ENCODE measurements around the gene FAM50B.

FAM50B gene

DNA sequence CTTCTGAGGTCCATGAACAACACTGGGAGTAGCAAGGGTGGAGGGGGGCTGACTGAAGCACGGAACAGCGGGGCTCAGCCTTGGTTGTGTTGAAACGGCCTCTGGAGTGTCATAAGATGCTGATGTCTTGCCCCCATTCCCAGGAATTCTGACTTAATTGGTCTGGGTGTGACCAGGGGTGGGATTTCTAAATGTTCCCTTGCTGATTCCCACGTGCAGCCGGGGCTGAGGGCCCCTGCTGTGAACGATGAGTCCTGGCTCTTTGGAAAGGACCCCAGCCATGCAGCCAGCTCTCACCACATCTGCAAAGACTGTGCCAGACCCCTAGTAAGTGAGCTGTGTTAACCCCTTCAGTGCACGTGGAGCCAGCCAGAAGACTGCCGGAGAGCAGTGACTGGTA, 28.6 kb upstream of the FAM50B start:
- DNase-seq (ENCODE audit: low spot score), result no peak

DNA sequence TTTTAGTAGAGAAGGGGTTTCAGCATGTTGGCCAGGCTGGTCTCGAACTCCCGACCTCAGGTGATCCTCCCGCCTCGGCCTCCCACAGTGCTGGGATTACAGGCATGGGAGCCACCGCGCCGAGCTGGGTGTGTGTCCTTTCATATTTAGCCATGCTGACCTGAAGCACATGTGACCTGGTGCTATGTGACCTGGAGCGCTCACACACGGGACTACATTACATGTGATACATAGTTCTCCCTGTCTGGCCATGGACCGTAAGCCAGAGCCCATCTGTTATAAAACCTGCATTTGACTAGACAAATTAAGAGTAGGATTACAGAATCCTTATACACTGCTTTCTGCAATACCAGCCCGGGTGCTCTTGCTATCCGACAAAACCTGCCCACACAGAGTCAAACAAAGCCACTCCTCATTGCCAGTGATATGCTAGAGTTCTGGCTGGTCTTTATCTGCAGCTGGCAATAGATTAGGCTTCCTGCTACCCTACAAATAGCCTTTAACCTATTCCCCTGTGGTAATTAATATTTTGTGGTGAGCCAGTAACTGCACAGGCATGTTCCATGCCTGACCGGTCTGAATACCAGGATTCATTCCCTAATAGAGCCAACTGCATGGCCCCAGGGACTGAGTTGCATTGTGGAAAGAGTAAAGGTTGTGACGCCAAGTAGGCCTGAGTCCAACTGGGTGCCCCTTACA, 26.3 kb upstream of the FAM50B start:
- DNase-seq (ENCODE audit: low spot score), result no peak

DNA sequence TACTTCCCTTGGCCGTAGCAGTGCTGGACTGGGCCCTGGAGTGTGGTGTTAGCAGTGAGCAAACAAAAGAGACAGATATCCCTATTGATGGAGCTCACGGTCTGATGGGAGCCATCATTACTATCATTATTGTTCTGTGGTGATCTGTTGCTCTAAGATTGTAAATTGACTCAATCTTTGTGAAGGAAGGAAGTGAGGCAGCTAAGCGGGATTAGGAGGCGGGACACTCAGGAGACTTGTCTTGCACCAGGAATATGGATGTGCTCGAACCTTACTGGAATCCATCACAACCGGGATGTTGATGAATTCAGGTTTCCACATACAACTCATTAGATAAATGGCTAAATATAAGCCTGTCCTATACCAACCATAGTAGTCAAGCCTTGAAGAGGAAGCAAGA, 25.5 kb upstream of the FAM50B start:
- no peak for DNase-seq (ENCODE audit: low spot score)

DNA sequence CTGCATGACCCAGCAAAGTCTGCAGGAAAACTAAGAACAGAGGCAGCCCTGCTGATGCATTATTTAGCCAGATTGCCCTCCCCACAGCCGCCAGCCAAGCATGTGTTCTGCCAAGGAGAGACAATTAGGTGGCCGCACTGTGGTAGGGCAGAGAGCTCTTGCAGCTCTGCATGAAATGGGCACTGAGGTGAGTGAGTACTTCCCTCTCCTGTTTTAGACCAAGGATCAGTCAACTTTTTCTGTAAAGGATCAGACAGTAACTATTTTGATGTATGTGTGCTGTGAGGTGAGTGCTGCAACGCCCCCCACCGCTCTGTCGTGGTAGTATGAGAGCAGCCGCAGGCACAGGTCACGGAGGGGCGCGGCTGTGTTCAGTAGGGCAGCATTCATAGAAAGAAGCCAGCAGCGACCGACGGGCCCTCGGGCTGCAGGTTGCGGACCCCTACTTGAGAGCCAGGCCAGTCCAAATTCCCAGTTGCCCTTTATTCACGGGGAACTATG, 23.8 kb upstream of the FAM50B start:
- no peak for DNase-seq (ENCODE audit: low spot score)

DNA sequence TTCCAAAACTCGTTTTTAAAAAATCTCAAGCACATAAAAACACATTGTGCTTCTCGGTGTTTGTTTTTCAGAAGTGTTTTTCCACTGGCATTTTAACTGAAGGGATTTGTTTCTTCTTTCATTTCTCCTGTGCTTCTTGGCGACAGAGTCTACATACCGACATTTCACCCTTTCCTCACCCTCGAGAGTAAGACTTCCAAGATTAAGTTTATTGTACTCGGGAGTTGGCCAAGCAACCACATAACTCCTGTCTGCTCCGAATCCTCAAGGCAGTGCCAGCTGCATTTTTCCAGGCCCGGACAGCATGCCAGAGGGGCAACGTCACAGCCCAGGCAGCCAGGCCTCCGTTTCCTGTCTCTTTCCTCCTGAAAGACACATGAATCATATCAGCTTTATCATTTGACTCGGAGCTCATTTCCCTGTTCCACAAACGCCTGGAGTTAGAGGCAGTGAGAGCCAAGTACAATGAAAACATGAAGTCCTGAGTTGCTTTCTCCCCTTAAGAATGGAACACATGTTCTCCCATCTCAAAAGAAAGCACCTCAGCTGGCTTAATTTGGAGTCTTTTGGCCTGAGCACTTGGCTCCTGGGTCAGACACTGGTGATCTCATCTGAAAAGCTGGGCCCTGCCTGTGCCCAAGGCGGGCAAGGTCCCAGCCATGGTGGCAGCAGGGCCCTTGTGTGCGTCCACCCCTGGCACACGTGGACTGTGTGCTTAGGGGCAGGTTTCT, 23.2 kb upstream of the FAM50B start:
- DNase-seq (ENCODE audit: low spot score), result no peak

DNA sequence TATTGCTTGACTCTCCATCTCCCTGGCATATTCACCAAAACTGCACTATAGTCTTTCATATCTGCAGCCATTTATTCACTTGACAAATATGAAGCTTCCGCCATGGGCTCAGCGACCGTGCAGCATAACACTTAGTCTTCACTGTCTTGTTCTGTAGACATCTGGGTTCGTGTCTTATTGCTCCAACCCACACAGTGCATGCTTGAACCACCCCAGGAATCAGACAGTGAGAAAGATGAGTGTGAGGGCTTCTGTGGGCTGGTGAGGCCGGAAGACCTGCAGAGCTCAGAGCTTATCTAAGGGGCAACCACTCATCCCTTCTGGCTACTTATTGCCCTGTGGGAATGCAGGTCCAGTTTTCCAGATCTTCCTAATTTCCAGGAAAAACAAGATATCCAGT, 19.9 kb upstream of the FAM50B start:
- DNase-seq (ENCODE audit: low spot score), result no peak

DNA sequence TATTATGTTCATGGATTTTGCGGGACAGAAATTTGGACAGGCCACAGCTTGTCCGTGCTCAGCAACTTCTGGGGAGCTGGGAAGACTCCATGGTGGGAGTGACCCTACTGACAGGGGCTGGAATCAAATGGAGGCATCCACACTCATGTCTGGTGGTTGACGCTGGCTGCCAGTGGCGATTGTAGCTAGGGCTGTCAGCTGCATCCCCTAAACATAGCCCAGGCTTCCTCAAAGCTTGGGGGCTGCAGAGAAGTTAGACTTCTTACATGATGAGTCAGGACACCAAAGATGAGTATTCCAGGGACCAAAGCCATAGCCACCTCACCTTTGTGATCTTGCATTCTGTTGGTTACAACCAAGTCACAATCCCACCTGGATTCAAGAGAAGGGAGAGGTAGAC, 18.4 kb upstream of the FAM50B start:
- DNase-seq (ENCODE audit: low spot score), result no peak

DNA sequence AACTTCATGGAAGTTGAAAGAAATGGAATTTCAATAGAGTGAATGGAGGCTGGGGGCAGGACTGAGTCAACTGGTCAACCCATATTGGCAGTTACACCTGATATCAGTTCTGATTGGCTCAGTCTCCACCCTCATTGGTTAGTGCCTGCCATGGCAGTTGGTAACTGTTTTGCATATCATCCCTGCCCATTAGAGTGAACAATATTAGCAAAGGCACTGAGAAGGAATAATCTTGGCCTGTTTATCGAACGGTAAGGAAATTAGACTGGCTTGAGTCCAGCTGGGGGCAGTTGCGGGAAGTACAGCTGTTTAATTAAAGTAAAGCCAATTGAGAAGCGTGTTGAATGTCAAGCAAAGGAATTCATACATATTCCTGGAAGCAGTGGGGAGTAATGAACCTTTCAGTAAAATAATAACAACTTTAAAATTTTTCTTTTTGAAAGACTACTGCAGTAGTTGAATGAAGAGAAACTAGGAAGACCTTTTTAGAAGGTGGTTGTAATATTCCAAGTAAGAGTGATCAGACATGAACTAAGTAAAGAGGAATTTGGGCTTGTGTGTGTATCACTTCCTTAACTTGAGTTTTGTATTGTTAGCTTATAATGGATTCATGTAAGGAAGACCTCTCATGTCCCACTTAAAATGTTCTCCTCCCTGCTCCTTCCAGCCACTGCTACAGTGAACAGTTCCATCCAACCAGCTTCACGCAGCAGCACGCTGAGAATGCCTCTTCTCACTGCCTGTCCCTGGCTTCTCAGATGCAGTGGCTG, 17.2 kb upstream of the FAM50B start:
- no peak for DNase-seq (ENCODE audit: low spot score)

DNA sequence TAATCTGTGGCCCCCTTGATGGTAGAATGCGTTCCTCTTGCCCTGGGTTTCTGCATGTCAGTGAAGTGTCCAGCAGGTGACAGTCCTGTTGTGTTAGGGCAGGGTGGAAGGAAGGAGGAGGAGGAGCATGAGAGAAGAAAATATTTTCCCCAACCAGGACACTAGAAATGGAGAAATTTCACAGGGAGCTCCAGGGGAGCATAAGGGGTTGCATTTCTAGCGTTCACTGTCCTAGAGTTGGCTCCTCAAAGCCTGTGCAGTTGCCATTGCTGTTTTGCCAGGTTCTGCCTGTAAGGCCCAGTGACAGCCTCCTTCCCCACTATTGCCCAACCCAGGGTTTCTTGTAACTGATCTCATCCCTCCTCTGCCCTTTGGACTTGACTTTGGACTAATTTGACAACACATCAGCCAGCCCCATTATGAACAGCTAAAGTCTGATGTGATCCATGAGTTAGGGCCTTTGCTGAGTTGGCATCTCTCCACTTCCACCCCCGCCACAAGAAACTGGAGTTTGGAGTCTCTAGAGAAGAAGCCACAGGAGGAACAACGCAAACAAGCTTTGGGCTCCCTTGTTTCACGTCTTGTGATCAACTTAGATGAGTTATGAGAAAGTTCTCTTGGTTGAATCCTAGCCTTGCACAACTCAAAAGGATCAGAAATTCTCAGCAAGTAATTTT, 14.0 kb upstream of the FAM50B start:
- DNase-seq (ENCODE audit: low spot score), result no peak

DNA sequence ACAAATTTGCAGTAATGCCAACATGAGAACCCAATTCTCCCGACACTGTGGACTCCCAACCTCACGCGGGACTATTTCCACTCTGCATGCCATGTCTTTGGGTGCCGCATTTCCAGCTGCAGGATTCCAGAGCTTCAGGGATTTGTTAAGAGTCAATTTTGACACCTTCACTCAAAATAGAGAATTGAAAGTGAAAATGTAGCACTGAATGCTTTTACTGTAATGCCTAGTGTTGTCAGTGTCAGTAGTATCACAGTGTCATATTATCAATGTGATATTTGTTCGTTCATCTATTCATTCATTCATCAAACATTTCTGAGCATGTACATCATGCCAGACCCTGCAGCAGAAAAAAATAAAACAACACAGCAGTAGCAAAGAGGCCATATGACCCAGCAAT, 13.4 kb upstream of the FAM50B start:
- DNase-seq (ENCODE audit: low spot score), result no peak

DNA sequence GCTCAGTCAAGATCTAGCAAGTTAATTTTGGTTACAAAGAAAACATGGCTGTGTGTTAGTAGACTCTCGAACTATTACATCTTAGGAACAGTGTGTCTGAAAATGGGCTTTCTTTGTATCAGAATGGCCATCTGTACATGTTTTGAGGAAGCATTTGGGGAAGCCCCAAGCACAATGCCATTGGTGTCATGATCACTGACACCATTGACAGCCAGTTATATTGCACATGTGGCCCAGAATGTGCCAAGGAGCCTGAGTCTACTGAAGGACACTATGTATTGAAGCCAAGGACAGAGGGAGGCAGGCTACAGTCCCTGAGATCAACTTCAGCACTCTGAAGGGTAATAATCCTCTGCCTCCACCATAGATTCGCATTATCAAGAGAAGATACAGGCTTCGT, 12.6 kb upstream of the FAM50B start:
- DNase-seq (ENCODE audit: low spot score), result no peak

DNA sequence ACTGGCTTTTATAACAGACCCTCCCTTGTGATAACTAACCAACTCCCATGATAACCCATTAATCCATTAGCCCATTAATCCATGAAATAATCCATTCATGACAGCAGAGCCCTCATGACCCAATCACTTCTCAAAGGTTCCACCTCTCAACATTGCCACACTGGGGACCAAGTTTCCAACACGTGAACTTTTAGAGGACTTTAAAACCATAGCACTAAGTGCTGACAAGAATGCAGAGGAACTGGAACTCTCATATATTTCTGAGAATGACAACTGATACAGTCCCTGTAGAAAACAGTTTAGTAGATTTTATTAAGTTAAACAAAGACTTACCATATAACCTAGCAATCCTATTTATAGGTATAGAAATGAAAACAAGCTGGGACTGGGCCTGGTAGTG, 11.4 kb upstream of the FAM50B start:
- DNase-seq (ENCODE audit: low spot score), result no peak

DNA sequence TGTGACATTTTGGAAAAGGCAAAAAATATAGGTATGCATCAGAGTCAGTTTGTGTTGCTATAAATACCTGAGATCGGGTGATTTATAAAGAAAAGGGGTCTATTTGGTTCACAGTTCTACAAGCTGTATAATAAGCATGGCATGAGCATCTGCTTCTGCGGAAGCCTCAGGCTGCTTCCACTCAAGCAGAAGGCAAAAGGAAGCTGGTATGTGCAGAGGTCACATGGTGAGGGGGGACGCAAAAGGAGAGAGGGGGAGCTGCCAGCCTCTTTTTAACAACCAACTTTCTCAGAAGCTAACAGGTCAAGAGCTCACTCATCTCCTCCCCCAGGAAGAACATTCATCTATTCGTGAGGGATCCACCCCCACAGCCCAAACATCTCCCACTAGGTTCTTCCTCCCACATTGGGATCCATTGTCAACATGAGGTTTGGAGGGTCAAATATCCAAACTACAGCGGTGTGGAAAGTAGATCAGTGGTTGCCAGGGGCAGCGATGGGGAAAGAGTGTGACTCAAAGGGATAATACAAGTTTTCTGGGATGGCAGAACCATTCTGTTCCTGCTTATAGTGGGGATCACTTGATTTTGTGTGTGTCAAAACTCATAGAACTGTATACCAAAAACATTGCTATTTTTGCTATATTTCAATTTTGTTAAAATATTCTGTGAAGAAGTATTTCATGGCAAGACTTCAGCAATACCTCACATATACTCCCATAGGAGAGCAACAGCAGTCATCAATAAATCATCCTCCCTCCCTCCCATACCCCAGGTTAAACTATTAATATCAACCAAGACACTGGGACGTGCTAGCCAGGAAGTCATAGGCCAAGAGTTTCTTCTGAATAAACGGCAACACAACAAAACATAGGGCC, 9.9 kb upstream of the FAM50B start:
- DNase-seq (ENCODE audit: low spot score), result no peak

DNA sequence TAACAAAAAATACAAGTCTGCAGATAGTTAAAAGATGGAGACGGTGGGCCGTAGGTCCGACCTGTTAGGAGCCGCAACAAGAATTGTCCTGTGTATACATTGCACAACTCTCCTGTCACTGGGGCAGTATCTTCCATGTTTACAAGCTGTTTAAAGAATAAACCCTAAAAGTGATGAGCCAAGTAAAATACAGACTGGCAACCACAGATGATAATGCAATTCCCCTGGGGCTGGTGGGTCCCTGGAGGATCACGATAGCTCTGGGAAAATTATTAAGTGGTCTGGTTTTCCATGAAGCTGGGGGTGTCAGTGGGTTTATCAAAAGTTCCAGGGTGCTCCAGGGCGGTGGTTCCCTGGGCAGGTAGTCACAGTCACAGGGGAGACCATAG, 8.1 kb upstream of the FAM50B start:
- no peak for DNase-seq (ENCODE audit: low spot score)

DNA sequence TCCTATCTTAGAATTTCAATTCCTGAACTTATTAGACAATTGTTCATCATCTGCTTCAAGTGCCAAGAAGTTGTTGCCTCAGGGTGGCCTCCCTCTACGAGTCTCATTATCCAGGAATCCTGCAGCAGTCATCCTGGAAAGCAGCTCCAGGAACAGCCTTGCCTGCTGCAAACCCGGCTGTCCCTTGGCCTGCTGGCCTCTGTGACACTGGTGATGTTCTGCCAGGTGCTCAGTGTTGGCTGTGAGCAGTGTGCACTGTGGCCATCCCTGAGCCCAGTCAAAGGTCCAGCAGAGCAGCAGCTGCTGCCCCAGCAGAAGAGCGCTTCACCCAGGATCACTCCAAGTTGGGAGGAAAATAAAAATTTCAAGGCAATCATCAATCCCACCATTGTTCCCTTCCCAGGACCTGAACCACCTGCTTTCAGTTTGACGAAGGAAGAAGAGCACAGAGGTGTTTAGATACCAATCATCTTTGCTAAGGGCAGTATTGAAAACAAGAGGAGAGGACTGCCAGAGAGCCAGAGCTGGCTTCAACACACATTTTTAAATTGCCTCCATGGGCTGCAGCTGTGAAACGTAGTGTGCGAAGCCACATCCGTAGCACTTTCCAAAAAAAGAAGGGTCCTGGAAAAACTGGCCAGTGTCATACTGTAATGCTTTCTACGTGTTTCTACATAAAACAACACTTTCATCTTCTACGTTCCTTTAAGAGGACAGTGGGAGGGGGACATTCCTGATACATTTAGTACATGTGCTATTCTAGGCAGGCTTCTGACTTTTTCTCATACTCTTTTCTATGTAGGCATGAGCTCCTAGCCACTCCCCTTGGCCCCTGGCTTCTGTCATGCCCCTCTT, 7.2 kb upstream of the FAM50B start:
- no peak for DNase-seq (ENCODE audit: low spot score)

DNA sequence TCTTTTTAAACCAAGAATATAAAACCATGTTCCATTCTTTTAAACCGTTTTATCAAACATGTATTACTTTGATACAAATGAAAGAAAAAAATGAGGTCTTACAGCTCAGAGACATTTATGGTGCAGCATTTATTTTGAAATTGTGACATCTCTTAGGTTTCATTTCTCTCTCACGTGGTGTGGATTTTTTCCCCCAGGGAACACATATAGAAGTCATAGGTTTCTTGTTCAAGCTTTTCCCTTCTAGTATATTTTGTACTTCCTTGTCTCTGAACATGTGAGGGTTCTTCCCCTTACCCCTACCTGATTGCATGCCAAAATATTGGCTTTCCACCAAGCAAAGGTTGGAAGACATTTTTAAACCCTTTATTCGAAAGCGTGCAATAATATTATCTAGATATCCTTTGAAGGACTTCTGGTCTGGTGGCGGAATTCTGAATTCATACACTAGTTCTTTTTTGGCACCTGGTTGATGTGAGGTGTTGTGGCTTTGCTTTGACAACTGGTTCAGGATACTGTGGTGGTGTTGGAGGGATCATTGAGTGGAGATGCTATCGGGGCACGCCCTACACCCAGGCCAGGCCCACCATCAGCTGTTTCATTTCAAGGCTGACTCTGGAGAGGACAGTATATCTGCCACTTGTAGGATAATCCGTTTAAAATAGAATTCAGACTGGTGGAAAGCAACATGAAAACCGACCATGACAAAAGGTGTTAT, 5.6 kb upstream of the FAM50B start:
- DNase-seq (ENCODE audit: low spot score), result no peak

DNA sequence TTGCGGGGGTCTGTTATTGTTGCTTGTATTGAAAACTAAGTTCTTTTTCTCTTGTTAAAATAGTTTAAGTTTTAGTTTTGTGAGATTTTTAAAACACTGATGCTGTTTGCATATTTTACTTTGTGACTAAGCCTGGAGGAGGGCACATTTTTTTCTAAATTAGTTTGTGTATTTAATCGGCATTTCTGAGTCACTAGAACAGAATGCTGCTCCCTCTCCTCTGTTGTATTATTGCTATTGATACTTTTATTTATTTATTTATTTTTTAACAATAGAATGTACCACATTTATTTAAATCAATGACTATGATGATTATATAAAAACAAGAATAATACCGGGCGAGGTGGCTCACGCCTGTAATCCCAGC, 5.1 kb upstream of the FAM50B start:
- no peak for DNase-seq (ENCODE audit: low spot score)

DNA sequence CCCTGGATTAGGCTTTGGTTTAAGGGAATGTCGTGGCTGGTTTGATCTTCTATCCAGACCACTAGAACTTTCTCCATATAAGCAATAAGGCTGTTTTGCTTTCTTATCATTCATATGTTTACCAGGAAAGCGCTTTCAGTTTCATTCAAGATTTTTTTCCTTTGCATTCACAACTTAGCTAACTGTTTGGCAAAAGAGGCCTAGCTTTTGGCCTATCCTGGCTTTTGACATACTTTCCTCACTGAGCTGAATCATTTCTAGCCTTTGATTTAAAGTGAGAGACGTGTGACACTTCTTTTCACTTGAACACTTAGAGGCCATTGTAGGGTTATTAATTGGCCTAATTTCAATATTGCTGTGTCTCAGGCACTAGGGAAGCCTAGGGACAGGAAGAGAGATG, 1.7 kb upstream of the FAM50B start:
- no peak for DNase-seq (ENCODE audit: low spot score)

DNA sequence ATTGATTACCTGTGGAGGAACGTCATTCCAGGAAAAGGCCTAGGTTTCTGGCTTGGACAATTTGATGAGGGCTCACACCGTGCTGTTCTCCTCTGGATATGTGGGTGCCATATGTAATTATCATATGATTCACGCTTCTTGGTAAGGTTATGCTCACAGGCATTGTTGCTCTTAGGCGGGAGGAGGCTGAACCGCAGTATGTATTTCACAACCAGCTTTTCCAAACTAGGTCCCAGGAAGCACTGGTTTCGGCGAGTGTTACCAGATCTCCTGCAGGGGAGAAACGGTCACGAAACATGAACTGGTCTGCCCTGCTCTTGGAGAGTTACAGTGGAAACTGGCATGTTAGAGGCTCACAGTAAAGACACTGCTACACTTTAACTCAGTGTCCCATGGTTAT, 793 bp upstream of the FAM50B start:
- DNase-seq (ENCODE audit: low spot score), result no peak

All from hematopoietic multipotent progenitor cell treated with erythropoietin and hydrocortisone succinate and interleukin-3 and kit ligand, for 15 days (in vitro differentiated cells).